Tibial nerve (tissue), 4 donors: ENCODE results near the gene ADAMTS18. TPM values are rescaled to one million over a fixed set of nuclear protein-coding genes. Genes with fewer than 3 reads are reported as not detected.

Experiments used
- DNase-seq, 2 donors: peaks; one replicate each; pipeline ENCODE4 v3.0.0-alpha.2; 2019; ENCODE audit warnings: low spot score in 2 of 2
- H3K27ac ChIP-seq, 4 donors: fragments of 200-600 bp; sonication (generic) in 3 of 4; one replicate each; pipeline ENCODE4 v1.5.1; 2017 to 2019; ENCODE audit warnings: mild to moderate bottlenecking in 1 of 4
- H3K27me3 ChIP-seq, 2 donors: fragments of 200-600 bp; sonication (generic) in 1 of 2; one replicate each; pipeline versions ENCODE4 v1.5.1 to v1.6.0; 2017 to 2019
- H3K36me3 ChIP-seq, 3 donors: fragments of 200-600 bp; sonication (generic); one replicate each; pipeline ENCODE4 v1.5.1; 2018 to 2019
- H3K4me1 ChIP-seq, 4 donors: fragments of 200-600 bp; sonication (generic) in 3 of 4; one replicate each; pipeline ENCODE4 v1.5.1; 2017 to 2019
- H3K4me3 ChIP-seq, 4 donors: fragments of 200-600 bp; sonication (generic) in 3 of 4; one replicate each; pipeline ENCODE4 v1.5.1; 2017 to 2019; ENCODE audit warnings: mild to moderate bottlenecking in 1 of 4, moderate library complexity in 1 of 4
- H3K9me3 ChIP-seq, 4 donors: fragments of 200-600 bp; sonication (generic) in 3 of 4; one replicate each; pipeline ENCODE4 v1.5.1; 2017 to 2019
- EP300 ChIP-seq, 2 donors: sonication (generic); formaldehyde crosslinking; IDR thresholded peaks; one replicate each; pipeline ENCODE4 v1.6.1; 2017; ENCODE audit warnings: antibody characterized with exemption in 2 of 2, mild to moderate bottlenecking in 1 of 2
- POLR2A ChIP-seq, 2 donors: fragments of 450-650 bp; IDR thresholded peaks; one replicate each; pipeline ENCODE4 v1.6.1; 2017; ENCODE audit warnings: antibody characterized with exemption in 2 of 2, mild to moderate bottlenecking in 2 of 2, moderate library complexity in 2 of 2
- WGBS, 2 donors: methylation state at CpG; one replicate each; pipeline ENCODE4 v1.1.5; 2018; 5-methylcytosine and 5-hydroxymethylcytosine counted together
- total RNA-seq, 4 donors: library from RNA; depleted of rRNA; stranded (reverse); fragments of >200 nt; gene quantifications; one replicate each; pipeline ENCODE4 v1.1.0, GENCODE V29; 2016
- TF ChIP-seq, protein P1 (sequence below), 5 experiments: fragments of 200-600 bp in 3 of 5; fragments of 450-650 bp in 2 of 5; sonication (generic) in 3 of 5; IDR thresholded peaks; one replicate each; pipeline ENCODE4 v1.5.1; 2016 to 2019; ENCODE audit warnings: antibody characterized with exemption in 5 of 5, mild to moderate bottlenecking in 3 of 5, moderate library complexity in 2 of 5

ADAMTS18 gene
- under 1 TPM; under 0.01 to 0.60 (median 0.21) TPM for total RNA-seq

- no peak for DNase-seq
- Histone ChIP-seq H3K9me3 (no peaks in the 10 kb centered on the region), H3K27ac (no peak within 1 kb of the TSS), H3K4me3 (peak within 1 kb of the TSS in 1 of 4 donors; percentile 17), H3K36me3 (no peaks in the 10 kb centered on the region), H3K4me1 (peaks cover 0 to 9% (median 0%) of the 10 kb centered on the region in 4 donors), H3K27me3 (peaks cover 0 to 36% of the 10 kb centered on the region in 2 donors)
- TF ChIP-seq, protein P1, sequence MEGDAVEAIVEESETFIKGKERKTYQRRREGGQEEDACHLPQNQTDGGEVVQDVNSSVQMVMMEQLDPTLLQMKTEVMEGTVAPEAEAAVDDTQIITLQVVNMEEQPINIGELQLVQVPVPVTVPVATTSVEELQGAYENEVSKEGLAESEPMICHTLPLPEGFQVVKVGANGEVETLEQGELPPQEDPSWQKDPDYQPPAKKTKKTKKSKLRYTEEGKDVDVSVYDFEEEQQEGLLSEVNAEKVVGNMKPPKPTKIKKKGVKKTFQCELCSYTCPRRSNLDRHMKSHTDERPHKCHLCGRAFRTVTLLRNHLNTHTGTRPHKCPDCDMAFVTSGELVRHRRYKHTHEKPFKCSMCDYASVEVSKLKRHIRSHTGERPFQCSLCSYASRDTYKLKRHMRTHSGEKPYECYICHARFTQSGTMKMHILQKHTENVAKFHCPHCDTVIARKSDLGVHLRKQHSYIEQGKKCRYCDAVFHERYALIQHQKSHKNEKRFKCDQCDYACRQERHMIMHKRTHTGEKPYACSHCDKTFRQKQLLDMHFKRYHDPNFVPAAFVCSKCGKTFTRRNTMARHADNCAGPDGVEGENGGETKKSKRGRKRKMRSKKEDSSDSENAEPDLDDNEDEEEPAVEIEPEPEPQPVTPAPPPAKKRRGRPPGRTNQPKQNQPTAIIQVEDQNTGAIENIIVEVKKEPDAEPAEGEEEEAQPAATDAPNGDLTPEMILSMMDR (IDR thresholded peaks at IDR 0.05): no peak
- TF ChIP-seq POLR2A (IDR thresholded peaks at IDR 0.05): no peak
- no peak for TF ChIP-seq EP300 (IDR thresholded peaks at IDR 0.05)
- WGBS, 2 donors: 2 to 4% methylated on average over 10 to 50 of the region's 92 CpGs
Measured at GRCh38 chr16:77434530-77435271, at the start of gene ADAMTS18. ADAMTS18 (minus strand) TSS chr16:77435034; CDS start chr16:77434695, 339 bp downstream.

GRCh38 chr16:77480681-77481315 lies 46.0 kb upstream of the ADAMTS18 start:
- 78 to 81% methylated on average over 3 of the region's 3 CpGs for WGBS, 2 donors
- TF ChIP-seq POLR2A (IDR thresholded peaks at IDR 0.05) (no peak), EP300 (IDR thresholded peaks at IDR 0.05) (peak in 1 of 2 donors; percentile 16)
- TF ChIP-seq, protein P1 (IDR thresholded peaks at IDR 0.05): no peak
- H3K4me3 ChIP-seq: no peak overlapping the region

DNA sequence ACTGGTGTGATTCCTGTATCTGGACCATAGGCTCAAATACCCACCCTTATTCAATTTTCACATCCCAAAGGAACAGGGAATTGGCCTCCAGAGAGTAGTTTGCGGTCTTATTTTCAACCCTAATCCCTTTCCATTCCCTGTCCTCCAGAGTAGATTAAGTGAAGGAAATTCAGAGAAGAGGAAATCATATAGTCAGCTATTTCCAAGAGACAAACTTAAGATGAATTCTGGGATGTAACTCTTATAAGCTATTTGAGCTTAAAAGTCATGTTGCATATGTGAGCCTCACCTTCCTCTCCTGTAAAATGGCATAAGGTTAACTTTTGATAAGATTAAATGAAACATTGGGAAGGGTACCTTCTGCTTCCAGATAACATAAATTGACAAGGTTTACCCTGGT lies 37.4 kb upstream of the ADAMTS18 start:
- Histone ChIP-seq H3K27ac (no peak overlapping the region), H3K4me1 (no peaks in the 10 kb centered on the region), H3K4me3 (no peak overlapping the region), H3K36me3 (no peaks in the 10 kb centered on the region), H3K27me3 (no peaks in the 10 kb centered on the region), H3K9me3 (no peaks in the 10 kb centered on the region)
- WGBS, 2 donors: 79 to 89% methylated on average over 1 of the region's 1 CpG
- no peak for DNase-seq
- TF ChIP-seq, protein P1 (IDR thresholded peaks at IDR 0.05): no peak
- TF ChIP-seq EP300 (IDR thresholded peaks at IDR 0.05) (no peak), POLR2A (IDR thresholded peaks at IDR 0.05) (no peak)

More at GRCh38 chr16:77480681-77481315, 46.0 kb upstream of the ADAMTS18 start:
- H3K9me3 ChIP-seq: no peaks in the 10 kb centered on the region
- no peaks in the 10 kb centered on the region for H3K27me3 ChIP-seq
- H3K4me1 ChIP-seq: no peaks in the 10 kb centered on the region
- no peak overlapping the region for H3K27ac ChIP-seq
- DNase-seq: peak in 1 of 2 donors; percentile 54
- H3K36me3 ChIP-seq: no peaks in the 10 kb centered on the region

- no peak for DNase-seq
- no peak overlapping the region for H3K4me3 ChIP-seq
- no peaks in the 10 kb centered on the region for H3K27me3 ChIP-seq
- H3K36me3 ChIP-seq: no peaks in the 10 kb centered on the region
- no peak overlapping the region for H3K27ac ChIP-seq
- no peak for TF ChIP-seq EP300 (IDR thresholded peaks at IDR 0.05)
- TF ChIP-seq, protein P1 (IDR thresholded peaks at IDR 0.05): no peak
- no peak for TF ChIP-seq POLR2A (IDR thresholded peaks at IDR 0.05)
- no peaks in the 10 kb centered on the region for H3K4me1 ChIP-seq
- no peaks in the 10 kb centered on the region for H3K9me3 ChIP-seq
Measured at GRCh38 chr16:77470851-77471250, 36.0 kb upstream of the ADAMTS18 start.

GRCh38 chr16:77469634-77470033 lies 34.8 kb upstream of the ADAMTS18 start:
- 58 to 66% methylated on average over 3 of the region's 3 CpGs for WGBS, 2 donors
- Histone ChIP-seq H3K36me3 (no peaks in the 10 kb centered on the region), H3K4me3 (no peak overlapping the region), H3K27me3 (no peaks in the 10 kb centered on the region), H3K9me3 (no peaks in the 10 kb centered on the region), H3K27ac (no peak overlapping the region), H3K4me1 (no peaks in the 10 kb centered on the region)
- no peak for DNase-seq
- TF ChIP-seq, protein P1 (IDR thresholded peaks at IDR 0.05): no peak
- TF ChIP-seq POLR2A (IDR thresholded peaks at IDR 0.05) (no peak), EP300 (IDR thresholded peaks at IDR 0.05) (no peak)
